ENCODE data around the gene ATP5PB.

DNA sequence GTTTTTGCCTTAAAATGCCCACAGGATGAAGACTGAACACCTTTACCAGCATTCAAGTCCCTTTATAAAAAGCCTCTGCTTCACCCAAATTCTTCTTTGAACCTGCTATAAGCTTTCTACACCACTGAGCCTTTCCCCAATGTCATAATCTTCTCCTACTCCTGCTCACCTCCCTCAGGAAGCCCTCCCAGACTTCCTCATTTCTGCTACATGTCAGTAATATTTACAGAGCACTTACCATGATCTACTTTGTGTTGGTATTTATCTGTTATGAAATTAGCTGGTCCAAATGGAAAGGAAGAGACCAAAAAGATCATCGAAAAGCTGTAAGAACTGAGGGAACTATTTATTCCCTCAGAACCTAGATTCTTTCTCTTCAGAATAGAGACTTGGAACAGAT lies 30.2 kb upstream of the ATP5PB start:
- TF ChIP-seq, protein P1, sequence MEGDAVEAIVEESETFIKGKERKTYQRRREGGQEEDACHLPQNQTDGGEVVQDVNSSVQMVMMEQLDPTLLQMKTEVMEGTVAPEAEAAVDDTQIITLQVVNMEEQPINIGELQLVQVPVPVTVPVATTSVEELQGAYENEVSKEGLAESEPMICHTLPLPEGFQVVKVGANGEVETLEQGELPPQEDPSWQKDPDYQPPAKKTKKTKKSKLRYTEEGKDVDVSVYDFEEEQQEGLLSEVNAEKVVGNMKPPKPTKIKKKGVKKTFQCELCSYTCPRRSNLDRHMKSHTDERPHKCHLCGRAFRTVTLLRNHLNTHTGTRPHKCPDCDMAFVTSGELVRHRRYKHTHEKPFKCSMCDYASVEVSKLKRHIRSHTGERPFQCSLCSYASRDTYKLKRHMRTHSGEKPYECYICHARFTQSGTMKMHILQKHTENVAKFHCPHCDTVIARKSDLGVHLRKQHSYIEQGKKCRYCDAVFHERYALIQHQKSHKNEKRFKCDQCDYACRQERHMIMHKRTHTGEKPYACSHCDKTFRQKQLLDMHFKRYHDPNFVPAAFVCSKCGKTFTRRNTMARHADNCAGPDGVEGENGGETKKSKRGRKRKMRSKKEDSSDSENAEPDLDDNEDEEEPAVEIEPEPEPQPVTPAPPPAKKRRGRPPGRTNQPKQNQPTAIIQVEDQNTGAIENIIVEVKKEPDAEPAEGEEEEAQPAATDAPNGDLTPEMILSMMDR (conservative IDR thresholded peaks at IDR 0.05): no peak
- no peak for TF ChIP-seq ZFX (IDR thresholded peaks at IDR 0.05)

All from C4-2B (cell line).